Astrocyte (in vitro differentiated cells and primary cell): ENCODE data around the gene PLEKHB1. TPM values are rescaled to one million over a fixed set of nuclear protein-coding genes. Genes with fewer than 3 reads are reported as not detected.

Source experiments
- DNase-seq: peaks from one replicate; pipeline ENCODE4 v3.0.0-alpha.2; 2010; ENCODE audit warnings: low read depth
- FAIRE-seq: peaks from 2 replicates; lab custom pipeline; 2011; peaks lifted over from hg19 to GRCh38; lab: Jason Lieb, UNC
- H2AFZ ChIP-seq: 2 replicates; pipeline ENCODE4 v1.6.0; 2012; ENCODE audit warnings: low read depth, low read length, inconsistent platforms
- H3K27ac ChIP-seq: 2 replicates; pipeline ENCODE4 v1.5.1; 2011; ENCODE audit warnings: low read depth, low read length, inconsistent platforms
- H3K27me3 ChIP-seq: 2 replicates; pipeline ENCODE4 v1.6.0; 2011; ENCODE audit warnings: low read length, inconsistent platforms; ENCODE audit not compliant: insufficient read depth
- H3K36me3 ChIP-seq: 2 replicates; pipeline ENCODE4 v1.5.1; 2011; ENCODE audit warnings: low read length, inconsistent platforms; ENCODE audit not compliant: insufficient read depth
- H3K4me1 ChIP-seq: 2 replicates; pipeline ENCODE4 v1.5.1; 2011; ENCODE audit warnings: low read length, inconsistent platforms; ENCODE audit not compliant: insufficient read depth
- H3K4me2 ChIP-seq: 2 replicates; pipeline ENCODE4 v1.6.0; 2012; ENCODE audit warnings: low read length, inconsistent platforms
- H3K4me3 ChIP-seq: 2 replicates; pipeline ENCODE4 v1.5.1; 2011; ENCODE audit warnings: low read depth, mild to moderate bottlenecking, low read length, inconsistent platforms; ENCODE audit not compliant: insufficient read depth
- H3K79me2 ChIP-seq: 2 replicates; pipeline ENCODE4 v1.6.0; 2012; ENCODE audit warnings: mild to moderate bottlenecking, low read length, inconsistent platforms; ENCODE audit not compliant: insufficient read depth
- H3K9ac ChIP-seq: 2 replicates; pipeline ENCODE4 v1.6.0; 2012; ENCODE audit warnings: mild to moderate bottlenecking, low read length, inconsistent platforms
- H3K9me3 ChIP-seq: 2 replicates; pipeline ENCODE4 v1.5.1; 2012; ENCODE audit warnings: low read depth, mild to moderate bottlenecking, low read length, inconsistent platforms; ENCODE audit not compliant: insufficient read depth
- H4K20me1 ChIP-seq: 2 replicates; pipeline ENCODE4 v1.6.0; 2012; ENCODE audit warnings: low read length, inconsistent platforms; ENCODE audit not compliant: insufficient read depth
- H3K27ac Mint-ChIP-seq: one replicate; pipeline ENCODE4 v1.8.0; 2021; ENCODE audit warnings: mild to moderate bottlenecking, mixed read lengths; ENCODE audit not compliant: unreplicated experiment
- H3K27me3 Mint-ChIP-seq: one replicate; pipeline ENCODE4 v1.8.0; 2021; ENCODE audit warnings: low read depth, mixed read lengths; ENCODE audit not compliant: unreplicated experiment
- H3K36me3 Mint-ChIP-seq: one replicate; pipeline ENCODE4 v1.8.0; 2021; ENCODE audit warnings: low read depth, mixed read lengths; ENCODE audit not compliant: unreplicated experiment
- H3K4me1 Mint-ChIP-seq: one replicate; pipeline ENCODE4 v1.8.0; 2021; ENCODE audit warnings: low read depth, mixed read lengths; ENCODE audit not compliant: unreplicated experiment
- H3K4me3 Mint-ChIP-seq: one replicate; pipeline ENCODE4 v1.8.0; 2021; ENCODE audit warnings: mild to moderate bottlenecking, moderate library complexity, mixed read lengths; ENCODE audit not compliant: unreplicated experiment
- H3K9me3 Mint-ChIP-seq: one replicate; pipeline ENCODE4 v1.8.0; 2021; ENCODE audit warnings: mild to moderate bottlenecking, mixed read lengths; ENCODE audit not compliant: unreplicated experiment
- EZH2 ChIP-seq: IDR thresholded peaks from 2 replicates; pipeline ENCODE4 v1.6.1; 2012; ENCODE audit warnings: mild to moderate bottlenecking, low read length, inconsistent platforms; ENCODE audit not compliant: insufficient read depth
- total RNA-seq: library from RNA; stranded (reverse); gene quantifications from 2 replicates; pipeline ENCODE4 v1.2.1, GENCODE V29; 2021
- TF ChIP-seq, protein P1 (sequence below): IDR thresholded peaks from 2 replicates; pipeline ENCODE4 v1.5.1; 2011; ENCODE audit warnings: low read depth, mild to moderate bottlenecking, inconsistent platforms, low read length, moderate library complexity; ENCODE audit not compliant: insufficient read depth

The PLEKHB1 gene
- total RNA-seq, 1 donor from 2014 or later, result 4.5 TPM

GRCh38 chr11:73649206-73649605 lies 2.8 kb downstream of the PLEKHB1 start:
- Mint-ChIP-seq H3K27ac (no peak overlapping the region), H3K4me1 (peaks cover 12% of the 10 kb centered on the region), H3K4me3 (no peak overlapping the region), H3K9me3 (no peaks in the 10 kb centered on the region), H3K27me3 (peaks cover 4% of the 10 kb centered on the region), H3K36me3 (no peaks in the 10 kb centered on the region)
- H3K4me1 ChIP-seq, result no peaks in the 10 kb centered on the region
- FAIRE-seq, result no peak
- TF ChIP-seq, protein P1, sequence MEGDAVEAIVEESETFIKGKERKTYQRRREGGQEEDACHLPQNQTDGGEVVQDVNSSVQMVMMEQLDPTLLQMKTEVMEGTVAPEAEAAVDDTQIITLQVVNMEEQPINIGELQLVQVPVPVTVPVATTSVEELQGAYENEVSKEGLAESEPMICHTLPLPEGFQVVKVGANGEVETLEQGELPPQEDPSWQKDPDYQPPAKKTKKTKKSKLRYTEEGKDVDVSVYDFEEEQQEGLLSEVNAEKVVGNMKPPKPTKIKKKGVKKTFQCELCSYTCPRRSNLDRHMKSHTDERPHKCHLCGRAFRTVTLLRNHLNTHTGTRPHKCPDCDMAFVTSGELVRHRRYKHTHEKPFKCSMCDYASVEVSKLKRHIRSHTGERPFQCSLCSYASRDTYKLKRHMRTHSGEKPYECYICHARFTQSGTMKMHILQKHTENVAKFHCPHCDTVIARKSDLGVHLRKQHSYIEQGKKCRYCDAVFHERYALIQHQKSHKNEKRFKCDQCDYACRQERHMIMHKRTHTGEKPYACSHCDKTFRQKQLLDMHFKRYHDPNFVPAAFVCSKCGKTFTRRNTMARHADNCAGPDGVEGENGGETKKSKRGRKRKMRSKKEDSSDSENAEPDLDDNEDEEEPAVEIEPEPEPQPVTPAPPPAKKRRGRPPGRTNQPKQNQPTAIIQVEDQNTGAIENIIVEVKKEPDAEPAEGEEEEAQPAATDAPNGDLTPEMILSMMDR, result no peak
- no peak for TF ChIP-seq EZH2
- H3K27me3 ChIP-seq, result peaks cover 7% of the 10 kb centered on the region
- H3K4me3 ChIP-seq, result no peak overlapping the region
- no peaks in the 10 kb centered on the region for H3K79me2 ChIP-seq
- no peaks in the 10 kb centered on the region for H3K36me3 ChIP-seq
- H3K4me2 ChIP-seq, result no peak overlapping the region
- no peak overlapping the region for H3K27ac ChIP-seq
- no peak overlapping the region for H3K9ac ChIP-seq
- H2AFZ ChIP-seq, result no peak overlapping the region
- H3K9me3 ChIP-seq, result no peaks in the 10 kb centered on the region
- no peak for DNase-seq
- H4K20me1 ChIP-seq, result no peaks in the 10 kb centered on the region

- H3K4me3 ChIP-seq, result no peak overlapping the region
- no peaks in the 10 kb centered on the region for H3K9me3 ChIP-seq
- no peak overlapping the region for H3K27ac ChIP-seq
- DNase-seq (no peak), FAIRE-seq (no peak)
- Mint-ChIP-seq H3K36me3 (no peaks in the 10 kb centered on the region), H3K27me3 (peaks cover 8% of the 10 kb centered on the region), H3K4me1 (peaks cover 12% of the 10 kb centered on the region), H3K27ac (no peak overlapping the region), H3K9me3 (no peaks in the 10 kb centered on the region), H3K4me3 (no peak overlapping the region)
- no peaks in the 10 kb centered on the region for H4K20me1 ChIP-seq
- no peaks in the 10 kb centered on the region for H3K79me2 ChIP-seq
- no peak for TF ChIP-seq EZH2
- TF ChIP-seq, protein P1, result no peak
- H3K36me3 ChIP-seq, result no peaks in the 10 kb centered on the region
- no peak overlapping the region for H2AFZ ChIP-seq
- no peaks in the 10 kb centered on the region for H3K4me1 ChIP-seq
- H3K9ac ChIP-seq, result no peak overlapping the region
- no peak overlapping the region for H3K4me2 ChIP-seq
- peaks cover 3% of the 10 kb centered on the region for H3K27me3 ChIP-seq
Measured at GRCh38 chr11:73650400-73650799, 4.0 kb downstream of the PLEKHB1 start.

GRCh38 chr11:73651252-73651651 lies 4.9 kb downstream of the PLEKHB1 start:
- Histone ChIP-seq H3K9ac (no peak overlapping the region), H3K4me3 (no peak overlapping the region), H3K4me2 (no peak overlapping the region), H3K27me3 (peaks cover 3% of the 10 kb centered on the region), H3K9me3 (no peaks in the 10 kb centered on the region), H3K4me1 (no peaks in the 10 kb centered on the region), H3K27ac (no peak overlapping the region), H3K79me2 (no peaks in the 10 kb centered on the region), H2AFZ (no peak overlapping the region), H4K20me1 (no peaks in the 10 kb centered on the region), H3K36me3 (no peaks in the 10 kb centered on the region)
- DNase-seq, result no peak
- no peak overlapping the region for H3K4me3 Mint-ChIP-seq
- no peak for FAIRE-seq
- peaks cover 5% of the 10 kb centered on the region for H3K27me3 Mint-ChIP-seq
- no peak overlapping the region for H3K27ac Mint-ChIP-seq
- H3K9me3 Mint-ChIP-seq, result no peaks in the 10 kb centered on the region
- TF ChIP-seq, protein P1, result no peak
- no peak for TF ChIP-seq EZH2
- H3K36me3 Mint-ChIP-seq, result no peaks in the 10 kb centered on the region
- peaks cover 7% of the 10 kb centered on the region for H3K4me1 Mint-ChIP-seq
